ENCODE measurements around the gene AMN.
"Not testable (repeated sequence)": the region's sequence is repeated elsewhere in the genome, so short reads cannot be mapped to it uniquely, and the experiment has no call there.

The AMN gene

DNA sequence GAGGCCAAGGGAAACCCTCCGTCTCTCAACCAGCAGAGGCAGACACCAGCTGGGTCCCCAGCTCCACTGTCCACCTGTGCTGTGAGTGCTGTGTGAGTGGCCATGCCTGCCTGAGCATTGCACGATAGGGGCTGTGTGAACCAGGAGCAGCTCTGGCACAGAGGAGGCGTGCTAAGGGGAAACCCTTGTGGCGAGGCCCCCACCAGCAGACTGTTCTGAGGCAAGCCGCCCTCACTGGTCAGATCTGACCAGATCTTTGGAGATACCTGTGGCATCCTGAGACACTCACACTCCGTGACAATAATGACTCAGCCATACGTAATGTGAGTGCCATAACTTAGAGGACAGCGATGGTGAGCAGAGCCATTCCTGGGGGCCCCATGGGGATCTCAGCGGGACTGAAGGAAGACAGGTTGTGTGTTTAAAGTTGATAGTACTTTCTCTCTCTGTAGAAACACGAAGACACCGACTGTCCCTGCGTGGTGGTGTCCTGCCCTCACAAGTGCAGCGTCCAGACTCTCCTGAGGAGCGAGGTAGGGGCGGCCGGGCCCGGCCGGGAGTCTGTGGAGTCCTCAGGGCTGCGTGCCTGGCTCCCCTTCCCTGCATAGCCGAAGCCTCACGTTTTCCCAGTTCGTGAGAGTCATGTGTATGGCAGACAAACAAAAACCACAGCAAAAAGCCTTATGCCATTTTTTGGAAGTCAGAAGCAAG, 36.6 kb upstream of the AMN start:
- 0 out of 2 replicates have a peak, but pooled peaks cover 4% of the 10 kb centered on the region for H3K36me3 ChIP-seq (ENCODE audit: control insufficient read depth, insufficient read depth, low read length)
- no peaks in the 10 kb centered on the region for H3K27me3 ChIP-seq (ENCODE audit: control insufficient read depth, insufficient read depth, low read length)
- H3K27ac ChIP-seq (ENCODE audit: low read depth, low read length) = no peak overlapping the region
- no peaks in the 10 kb centered on the region for H3K4me1 ChIP-seq (ENCODE audit: control insufficient read depth, insufficient read depth, low read length)
- H3K4me3 ChIP-seq (ENCODE audit: low read depth, low read length) = no peak overlapping the region
- H3K9me3 ChIP-seq (ENCODE audit: control insufficient read depth, insufficient read depth, low read length) = no peaks in the 10 kb centered on the region
- H3K9ac ChIP-seq (ENCODE audit: low read depth, low read length) = no peak overlapping the region

DNA sequence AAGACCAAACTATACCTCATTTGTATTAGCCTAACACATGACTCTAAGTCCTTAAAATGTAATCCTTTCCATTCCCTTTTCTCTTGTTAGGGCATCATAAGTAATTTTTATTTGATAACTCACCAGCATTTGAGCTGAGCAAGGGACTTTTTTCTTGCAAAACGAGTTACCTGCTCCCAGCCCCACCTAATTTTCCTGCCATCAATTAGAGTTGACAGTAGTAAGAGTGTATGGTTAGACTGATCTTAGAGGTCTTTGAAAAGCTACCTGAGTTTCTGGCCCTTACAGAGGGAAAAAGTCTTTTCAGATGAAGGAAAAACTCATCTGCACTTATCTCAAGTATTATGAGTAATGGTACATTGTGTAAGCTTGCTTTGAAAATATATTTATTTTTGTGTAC, 33.7 kb upstream of the AMN start:
- H3K27ac ChIP-seq (ENCODE audit: low read depth, low read length) = no peak overlapping the region
- no peaks in the 10 kb centered on the region for H3K9me3 ChIP-seq (ENCODE audit: control insufficient read depth, insufficient read depth, low read length)
- no peak overlapping the region for H3K4me3 ChIP-seq (ENCODE audit: low read depth, low read length)
- no peak overlapping the region for H3K9ac ChIP-seq (ENCODE audit: low read depth, low read length)
- 0 out of 2 replicates have a peak, but pooled peaks cover 4% of the 10 kb centered on the region for H3K36me3 ChIP-seq (ENCODE audit: control insufficient read depth, insufficient read depth, low read length)
- H3K4me1 ChIP-seq (ENCODE audit: control insufficient read depth, insufficient read depth, low read length) = no peaks in the 10 kb centered on the region
- no peaks in the 10 kb centered on the region for H3K27me3 ChIP-seq (ENCODE audit: control insufficient read depth, insufficient read depth, low read length)

GRCh38 chr14:102889615-102890014, 32.8 kb upstream of the AMN start:
- H3K4me3 ChIP-seq (ENCODE audit: low read depth, low read length) = no peak overlapping the region
- no peaks in the 10 kb centered on the region for H3K27me3 ChIP-seq (ENCODE audit: control insufficient read depth, insufficient read depth, low read length)

DNA sequence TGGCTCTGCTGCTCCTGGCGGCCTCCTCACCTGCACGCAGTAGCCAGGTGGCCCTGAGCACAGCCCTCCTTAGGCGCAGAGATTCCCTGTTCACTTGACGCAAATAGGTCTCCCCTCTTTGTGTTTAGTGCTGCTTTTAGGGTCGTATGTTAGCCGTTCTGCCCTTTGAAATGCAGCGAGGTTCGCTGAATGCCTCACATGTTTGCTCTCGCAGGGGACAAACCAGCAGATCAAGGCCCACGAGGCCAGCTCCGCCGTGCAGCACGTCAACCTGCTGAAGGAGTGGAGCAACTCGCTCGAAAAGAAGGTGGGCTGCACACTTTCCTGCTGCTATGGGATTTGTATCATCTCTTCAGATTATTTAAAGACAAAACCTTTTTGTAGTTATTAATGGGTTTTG, 31.4 kb upstream of the AMN start:
- Histone ChIP-seq H3K9me3 (ENCODE audit: control insufficient read depth, insufficient read depth, low read length) (no peaks in the 10 kb centered on the region), H3K27ac (ENCODE audit: low read depth, low read length) (no peak overlapping the region), H3K36me3 (ENCODE audit: control insufficient read depth, insufficient read depth, low read length) (0 out of 2 replicates have a peak, but pooled peaks cover 7% of the 10 kb centered on the region), H3K27me3 (ENCODE audit: control insufficient read depth, insufficient read depth, low read length) (no peaks in the 10 kb centered on the region), H3K4me3 (ENCODE audit: low read depth, low read length) (no peak overlapping the region), H3K9ac (ENCODE audit: low read depth, low read length) (no peak overlapping the region), H3K4me1 (ENCODE audit: control insufficient read depth, insufficient read depth, low read length) (no peaks in the 10 kb centered on the region)

More at GRCh38 chr14:102889615-102890014, 32.8 kb upstream of the AMN start:
- H3K27ac ChIP-seq (ENCODE audit: low read depth, low read length) = no peak overlapping the region
- H3K4me1 ChIP-seq (ENCODE audit: control insufficient read depth, insufficient read depth, low read length) = no peaks in the 10 kb centered on the region
- no peak overlapping the region for H3K9ac ChIP-seq (ENCODE audit: low read depth, low read length)
- H3K9me3 ChIP-seq (ENCODE audit: control insufficient read depth, insufficient read depth, low read length) = no peaks in the 10 kb centered on the region
- H3K36me3 ChIP-seq (ENCODE audit: control insufficient read depth, insufficient read depth, low read length) = 0 out of 2 replicates have a peak, but pooled peaks cover 4% of the 10 kb centered on the region

DNA sequence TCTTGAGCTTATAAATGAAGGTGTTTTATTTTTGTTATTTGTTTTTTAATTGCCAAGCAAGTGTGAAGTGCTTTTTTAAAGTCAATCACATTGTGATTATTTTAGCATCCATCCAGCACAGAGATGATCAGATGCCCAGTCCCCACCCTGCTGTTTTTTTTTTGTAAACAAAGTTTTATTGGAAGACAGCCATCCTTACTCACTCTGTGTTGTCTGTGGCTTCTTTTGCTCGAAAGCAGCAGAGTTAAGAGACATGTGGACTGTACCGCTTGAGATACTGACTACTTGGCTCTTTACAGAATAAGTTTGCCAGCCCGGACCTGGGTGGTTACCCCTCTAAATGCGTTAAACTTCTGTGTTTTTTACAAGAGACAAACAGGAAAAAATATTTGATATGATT, 30.9 kb upstream of the AMN start:
- H3K9ac ChIP-seq (ENCODE audit: low read depth, low read length) = no peak overlapping the region
- no peaks in the 10 kb centered on the region for H3K9me3 ChIP-seq (ENCODE audit: control insufficient read depth, insufficient read depth, low read length)
- no peaks in the 10 kb centered on the region for H3K4me1 ChIP-seq (ENCODE audit: control insufficient read depth, insufficient read depth, low read length)
- H3K4me3 ChIP-seq (ENCODE audit: low read depth, low read length) = no peak overlapping the region
- H3K27ac ChIP-seq (ENCODE audit: low read depth, low read length) = no peak overlapping the region
- 0 out of 2 replicates have a peak, but pooled peaks cover 5% of the 10 kb centered on the region for H3K36me3 ChIP-seq (ENCODE audit: control insufficient read depth, insufficient read depth, low read length)
- no peaks in the 10 kb centered on the region for H3K27me3 ChIP-seq (ENCODE audit: control insufficient read depth, insufficient read depth, low read length)

GRCh38 chr14:102892651-102893050, 29.8 kb upstream of the AMN start:
- Histone ChIP-seq H3K27me3 (ENCODE audit: control insufficient read depth, insufficient read depth, low read length) (no peaks in the 10 kb centered on the region), H3K9ac (ENCODE audit: low read depth, low read length) (no peak overlapping the region), H3K4me1 (ENCODE audit: control insufficient read depth, insufficient read depth, low read length) (no peaks in the 10 kb centered on the region), H3K4me3 (ENCODE audit: low read depth, low read length) (no peak overlapping the region), H3K27ac (ENCODE audit: low read depth, low read length) (no peak overlapping the region), H3K9me3 (ENCODE audit: control insufficient read depth, insufficient read depth, low read length) (no peaks in the 10 kb centered on the region), H3K36me3 (ENCODE audit: control insufficient read depth, insufficient read depth, low read length) (0 out of 2 replicates have a peak, but pooled peaks cover 5% of the 10 kb centered on the region)

DNA sequence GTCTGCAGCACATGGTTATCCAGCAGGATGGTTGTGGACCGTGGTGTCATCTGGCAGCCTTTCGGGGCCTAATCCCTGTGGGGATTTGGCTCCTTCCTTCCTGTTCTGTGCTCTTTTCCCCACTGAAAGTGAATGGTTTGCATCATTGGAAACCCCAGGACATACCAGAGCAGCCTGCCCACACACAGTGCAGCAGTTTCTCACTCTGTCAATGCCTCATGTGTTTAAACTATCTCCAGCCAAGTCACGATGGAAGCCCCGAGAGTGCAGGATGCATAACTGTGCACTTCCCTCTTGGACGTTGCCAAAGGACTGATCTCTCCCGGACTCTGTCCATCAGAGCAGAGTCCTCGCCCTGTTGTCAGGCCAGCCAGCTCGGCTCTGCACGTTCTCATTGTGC, 29.0 kb upstream of the AMN start:
- Histone ChIP-seq H3K27me3 (ENCODE audit: control insufficient read depth, insufficient read depth, low read length) (no peaks in the 10 kb centered on the region), H3K4me3 (ENCODE audit: low read depth, low read length) (no peak overlapping the region), H3K9me3 (ENCODE audit: control insufficient read depth, insufficient read depth, low read length) (no peaks in the 10 kb centered on the region), H3K27ac (ENCODE audit: low read depth, low read length) (no peak overlapping the region), H3K4me1 (ENCODE audit: control insufficient read depth, insufficient read depth, low read length) (no peaks in the 10 kb centered on the region), H3K36me3 (ENCODE audit: control insufficient read depth, insufficient read depth, low read length) (0 out of 2 replicates have a peak, but pooled peaks cover 5% of the 10 kb centered on the region), H3K9ac (ENCODE audit: low read depth, low read length) (no peak overlapping the region)

GRCh38 chr14:102896735-102897134, 25.7 kb upstream of the AMN start:
- not testable (repeated sequence) for H3K27me3 ChIP-seq (ENCODE audit: control insufficient read depth, insufficient read depth, low read length); H3K4me1 ChIP-seq (ENCODE audit: control insufficient read depth, insufficient read depth, low read length); H3K27ac ChIP-seq (ENCODE audit: low read depth, low read length); H3K4me3 ChIP-seq (ENCODE audit: low read depth, low read length); H3K9me3 ChIP-seq (ENCODE audit: control insufficient read depth, insufficient read depth, low read length); H3K36me3 ChIP-seq (ENCODE audit: control insufficient read depth, insufficient read depth, low read length); H3K9ac ChIP-seq (ENCODE audit: low read depth, low read length)

DNA sequence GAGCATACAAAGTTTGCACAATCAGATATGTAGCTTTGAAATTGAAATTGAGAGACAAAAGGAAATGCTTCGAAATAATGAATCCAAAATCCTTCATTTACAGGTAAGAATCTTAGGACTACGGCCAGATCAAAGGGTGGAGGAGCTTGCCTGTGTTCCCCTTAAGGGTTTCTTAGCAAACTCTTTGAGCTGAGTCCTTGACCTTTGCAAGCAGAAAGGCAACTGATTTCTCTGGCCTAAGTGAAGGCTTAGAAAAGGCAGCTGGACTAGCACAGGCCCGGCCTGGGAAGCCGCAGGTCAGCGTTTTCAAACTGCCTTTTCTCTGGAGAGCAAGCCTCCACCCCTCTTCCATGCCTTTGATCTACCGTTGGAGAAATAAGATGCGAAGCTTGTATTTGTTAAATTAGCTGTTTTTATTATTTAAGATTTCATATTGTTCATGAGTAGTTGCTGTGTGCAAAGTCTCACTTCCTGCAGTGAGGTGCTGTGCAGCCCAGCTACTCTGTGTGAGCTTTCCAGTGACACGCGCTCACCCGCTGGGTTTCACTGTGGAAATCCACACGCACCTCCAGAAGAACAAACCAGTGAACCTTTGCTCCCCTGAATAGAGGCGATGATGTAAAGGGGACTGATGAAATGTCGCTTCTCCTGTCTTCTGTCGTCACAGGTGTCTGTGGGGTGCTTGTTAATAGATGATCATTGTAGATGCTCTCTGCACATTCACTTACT, 25.0 kb upstream of the AMN start:
- H3K9ac ChIP-seq (ENCODE audit: low read depth, low read length) = no peak overlapping the region
- H3K4me3 ChIP-seq (ENCODE audit: low read depth, low read length) = no peak overlapping the region
- H3K36me3 ChIP-seq (ENCODE audit: control insufficient read depth, insufficient read depth, low read length) = 0 out of 2 replicates have a peak, but pooled peaks cover 5% of the 10 kb centered on the region
- no peaks in the 10 kb centered on the region for H3K27me3 ChIP-seq (ENCODE audit: control insufficient read depth, insufficient read depth, low read length)
- no peak overlapping the region for H3K27ac ChIP-seq (ENCODE audit: low read depth, low read length)
- H3K9me3 ChIP-seq (ENCODE audit: control insufficient read depth, insufficient read depth, low read length) = no peaks in the 10 kb centered on the region
- no peaks in the 10 kb centered on the region for H3K4me1 ChIP-seq (ENCODE audit: control insufficient read depth, insufficient read depth, low read length)

DNA sequence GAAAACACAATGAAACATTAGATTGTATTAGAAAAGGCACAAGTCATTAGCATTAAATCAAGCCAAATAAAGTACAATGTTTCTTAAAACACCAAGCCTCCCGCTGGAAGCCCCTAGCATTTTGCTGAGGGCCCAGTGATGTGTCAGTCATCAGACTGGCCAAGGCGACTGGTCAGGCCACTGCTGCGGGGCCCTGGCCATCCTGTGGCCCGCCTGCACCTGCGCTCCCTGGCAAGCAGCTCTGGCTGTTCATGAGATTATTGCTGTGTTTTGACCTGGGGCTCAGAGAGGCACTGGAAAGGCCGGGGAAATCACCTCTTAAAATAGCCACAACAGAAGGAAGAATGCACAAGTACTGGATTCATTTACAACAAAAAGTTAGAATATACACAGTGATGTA, 24.2 kb upstream of the AMN start:
- Histone ChIP-seq H3K36me3 (ENCODE audit: control insufficient read depth, insufficient read depth, low read length) (0 out of 2 replicates have a peak, but pooled peaks cover 5% of the 10 kb centered on the region), H3K9ac (ENCODE audit: low read depth, low read length) (no peak overlapping the region)

More for the DNA sequence above, 24.2 kb upstream of the AMN start:
- Histone ChIP-seq H3K27ac (ENCODE audit: low read depth, low read length) (no peak overlapping the region), H3K4me3 (ENCODE audit: low read depth, low read length) (no peak overlapping the region), H3K9me3 (ENCODE audit: control insufficient read depth, insufficient read depth, low read length) (no peaks in the 10 kb centered on the region), H3K4me1 (ENCODE audit: control insufficient read depth, insufficient read depth, low read length) (no peaks in the 10 kb centered on the region), H3K27me3 (ENCODE audit: control insufficient read depth, insufficient read depth, low read length) (no peaks in the 10 kb centered on the region)
